Hepatic stellate cell (primary cell): ENCODE results near the gene TNRC18.
"Not testable (repeated sequence)": the region's sequence is repeated elsewhere in the genome, so short reads cannot be mapped to it uniquely, and the experiment has no call there.

Experiments used
- DNase-seq: peaks from one replicate; pipeline ENCODE4 v3.0.0; 2011; ENCODE audit warnings: low spot score

The TNRC18 gene

GRCh38 chr7:5267829-5268228 is 155.8 kb downstream of the TNRC18 start:
- not testable (repeated sequence) for DNase-seq

DNA sequence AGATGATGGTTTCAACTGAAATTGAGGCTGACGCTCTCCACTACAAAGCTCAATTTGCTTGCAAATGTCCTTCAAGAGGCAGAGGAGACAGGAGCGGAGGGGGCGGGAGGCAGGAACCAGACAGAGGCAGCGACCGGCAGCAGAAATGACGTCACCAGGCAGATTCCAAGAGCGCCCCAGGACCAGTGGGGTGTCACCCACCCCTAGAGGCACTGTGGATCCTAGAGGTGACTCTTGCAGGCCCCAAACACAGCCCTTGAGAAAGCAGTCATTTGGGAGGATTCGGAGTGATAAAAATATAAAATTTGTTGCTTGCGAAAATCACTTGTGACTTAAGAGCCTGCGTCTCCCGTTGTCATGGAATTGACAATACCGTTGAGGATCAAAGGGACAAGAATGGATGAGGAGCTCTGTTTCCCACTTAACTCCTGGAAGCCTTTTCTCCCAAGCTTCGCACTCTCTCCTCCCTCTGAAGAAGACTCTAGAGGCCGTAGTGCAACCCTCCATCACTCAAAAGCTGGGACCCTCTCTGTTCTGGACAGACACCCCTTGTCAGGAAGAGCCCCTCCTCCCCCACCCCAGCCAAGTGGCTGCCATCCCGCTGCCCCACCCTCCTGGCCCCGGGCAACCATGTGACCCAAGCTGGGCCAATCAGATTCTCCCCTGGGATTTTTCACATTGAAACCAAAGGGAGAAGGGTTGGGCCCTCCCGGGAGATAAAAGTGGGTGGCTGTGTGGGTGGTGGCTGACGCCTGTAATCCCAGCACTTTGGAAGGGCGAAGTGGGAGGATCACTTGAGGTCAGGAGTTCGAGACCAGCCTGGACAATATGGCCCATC is 157.2 kb downstream of the TNRC18 start:
- no peak for DNase-seq

- no peak for DNase-seq
Measured at GRCh38 chr7:5265320-5266190, 158.1 kb downstream of the TNRC18 start.

- DNase-seq, result not testable (repeated sequence)
Measured at GRCh38 chr7:5263066-5263465, 160.6 kb downstream of the TNRC18 start.

DNA sequence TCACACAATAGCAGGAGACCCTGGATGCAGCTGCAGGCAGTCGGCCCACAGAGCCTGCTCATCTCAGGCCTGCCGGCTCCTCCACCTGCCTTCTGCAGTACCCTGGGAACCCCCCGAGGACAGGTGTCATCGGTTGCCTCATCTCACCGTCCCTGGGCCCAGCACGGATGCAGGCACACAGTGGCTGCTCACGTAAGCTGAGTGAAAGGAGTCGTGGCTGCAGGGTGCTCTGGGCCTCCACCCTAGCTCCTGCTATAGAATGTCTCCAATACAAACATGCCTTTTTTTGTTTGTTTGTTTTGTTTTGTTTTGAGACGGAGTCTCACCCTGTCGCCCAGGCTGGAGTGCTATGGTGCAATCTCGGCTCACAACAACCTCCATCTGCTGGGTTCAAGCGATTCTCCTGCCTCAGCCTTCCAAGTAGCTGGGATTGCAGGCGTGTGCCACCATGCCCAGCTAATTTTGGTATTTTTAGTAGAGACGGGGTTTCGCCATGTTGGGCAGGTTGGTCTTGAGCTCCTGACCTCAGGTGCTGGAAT is 163.0 kb downstream of the TNRC18 start:
- not testable (repeated sequence) for DNase-seq
